ENCODE results near the gene EPHB2. TPM values are rescaled to one million over a fixed set of nuclear protein-coding genes. Genes with fewer than 3 reads are reported as not detected.

Gene EPHB2
- total and polyA plus RNA-seq, 8 donors, result 0.13 to 88.1 (median 2.6) TPM; not detected in 1

DNA sequence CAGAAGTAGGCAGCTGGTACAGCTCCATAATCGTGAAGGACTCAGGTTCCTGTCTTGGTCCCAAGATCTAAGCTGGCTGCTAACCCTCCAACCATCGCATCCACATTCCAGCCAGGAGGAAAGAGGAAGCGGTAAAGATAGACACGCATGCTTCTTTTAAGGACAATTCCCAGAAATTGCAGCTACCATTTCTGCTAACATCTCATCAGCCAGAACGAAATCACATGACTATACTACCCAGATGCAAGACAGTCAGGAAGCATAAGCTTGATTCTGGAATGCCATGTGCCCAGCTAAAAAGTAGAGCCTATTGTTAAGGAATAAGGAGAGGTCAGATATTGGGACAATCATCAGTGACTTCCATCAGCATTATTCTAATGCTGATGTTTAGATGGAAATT lies 110.4 kb downstream of the EPHB2 start:
- Histone ChIP-seq H3K4me3 (no peak overlapping the region), H3K27ac (no peak overlapping the region), H3K27me3 (peaks cover 0 to 6% (median 0%) of the 10 kb centered on the region in 3 donors), H3K36me3 (no peaks in the 10 kb centered on the region), H3K9me3 (no peaks in the 10 kb centered on the region), H3K4me1 (peaks cover 0 to 3% (median 1%) of the 10 kb centered on the region in 4 donors)
- DNase-seq, result no peak
- 57 to 70% (median 62%) methylated on average over 5 of the region's 5 CpGs for WGBS, 5 donors
- TF ChIP-seq EP300 (IDR thresholded peaks at IDR 0.05) (no peak), POLR2AphosphoS5 (IDR thresholded peaks at IDR 0.05) (no peak)
- TF ChIP-seq, protein P1, sequence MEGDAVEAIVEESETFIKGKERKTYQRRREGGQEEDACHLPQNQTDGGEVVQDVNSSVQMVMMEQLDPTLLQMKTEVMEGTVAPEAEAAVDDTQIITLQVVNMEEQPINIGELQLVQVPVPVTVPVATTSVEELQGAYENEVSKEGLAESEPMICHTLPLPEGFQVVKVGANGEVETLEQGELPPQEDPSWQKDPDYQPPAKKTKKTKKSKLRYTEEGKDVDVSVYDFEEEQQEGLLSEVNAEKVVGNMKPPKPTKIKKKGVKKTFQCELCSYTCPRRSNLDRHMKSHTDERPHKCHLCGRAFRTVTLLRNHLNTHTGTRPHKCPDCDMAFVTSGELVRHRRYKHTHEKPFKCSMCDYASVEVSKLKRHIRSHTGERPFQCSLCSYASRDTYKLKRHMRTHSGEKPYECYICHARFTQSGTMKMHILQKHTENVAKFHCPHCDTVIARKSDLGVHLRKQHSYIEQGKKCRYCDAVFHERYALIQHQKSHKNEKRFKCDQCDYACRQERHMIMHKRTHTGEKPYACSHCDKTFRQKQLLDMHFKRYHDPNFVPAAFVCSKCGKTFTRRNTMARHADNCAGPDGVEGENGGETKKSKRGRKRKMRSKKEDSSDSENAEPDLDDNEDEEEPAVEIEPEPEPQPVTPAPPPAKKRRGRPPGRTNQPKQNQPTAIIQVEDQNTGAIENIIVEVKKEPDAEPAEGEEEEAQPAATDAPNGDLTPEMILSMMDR (IDR thresholded peaks at IDR 0.05), result no peak
- intact Hi-C loops (cut with DNase I; ENCODE audit: low total_unique reads), result no loop called here

DNA sequence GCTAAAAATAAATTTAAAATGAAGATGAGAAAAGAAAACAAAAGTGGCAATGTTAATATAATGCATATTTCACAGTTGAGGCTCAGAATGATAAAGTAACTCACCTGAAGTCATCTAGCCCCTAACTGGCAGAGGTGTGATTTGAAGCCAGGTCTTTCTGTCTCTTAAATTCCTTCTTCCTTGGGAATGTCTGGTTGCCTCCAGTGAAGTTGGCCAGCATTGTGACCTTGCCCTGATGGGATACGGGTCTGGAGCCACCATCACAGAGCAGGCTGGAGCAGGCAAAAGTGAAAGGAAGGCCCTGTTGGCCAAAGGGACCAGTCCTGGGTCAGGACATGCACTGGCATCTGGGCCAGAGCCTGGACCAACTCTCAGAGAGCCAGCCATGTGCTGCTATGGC lies 111.7 kb downstream of the EPHB2 start:
- Histone ChIP-seq H3K4me3 (no peak overlapping the region), H3K9me3 (no peaks in the 10 kb centered on the region), H3K27me3 (peaks cover 0 to 6% (median 0%) of the 10 kb centered on the region in 3 donors), H3K36me3 (no peaks in the 10 kb centered on the region), H3K4me1 (peaks cover 3 to 17% (median 14%) of the 10 kb centered on the region in 4 donors), H3K27ac (no peak overlapping the region)
- no peak for TF ChIP-seq POLR2AphosphoS5 (IDR thresholded peaks at IDR 0.05)
- TF ChIP-seq EP300 (IDR thresholded peaks at IDR 0.05), result no peak
- TF ChIP-seq POLR2A (IDR thresholded peaks at IDR 0.05), result no peak
- TF ChIP-seq, protein P1 (IDR thresholded peaks at IDR 0.05), result no peak
- 70 to 97% (median 83%) methylated on average over 1 of the region's 1 CpG for WGBS, 5 donors
- intact Hi-C loops (cut with DNase I; ENCODE audit: low total_unique reads), result no loop called here
- no peak for DNase-seq

DNA sequence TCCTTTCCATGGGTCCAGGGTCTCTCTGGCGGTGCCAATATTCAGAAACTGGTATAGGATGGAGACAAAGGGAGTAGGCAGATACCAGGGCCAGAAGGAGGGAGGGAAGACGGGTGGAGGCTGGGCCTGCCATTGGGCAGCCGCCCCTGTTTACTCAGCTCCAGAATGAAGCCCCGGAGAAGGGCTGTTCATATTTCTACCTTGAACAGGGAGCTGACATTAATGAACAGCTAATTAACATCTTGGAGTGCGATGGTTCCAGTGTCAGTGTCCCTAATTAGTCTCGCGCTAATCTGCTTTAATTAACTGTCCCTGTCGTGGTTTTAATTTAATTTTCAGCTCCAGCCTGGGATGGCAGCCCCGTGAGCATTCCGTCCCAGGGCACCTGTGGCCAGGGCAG lies 113.8 kb downstream of the EPHB2 start:
- Histone ChIP-seq H3K9me3 (no peaks in the 10 kb centered on the region), H3K27ac (no peak overlapping the region), H3K27me3 (peaks cover 0 to 8% (median 0%) of the 10 kb centered on the region in 3 donors), H3K4me3 (no peak overlapping the region), H3K36me3 (no peaks in the 10 kb centered on the region), H3K4me1 (peaks cover 3 to 19% (median 16%) of the 10 kb centered on the region in 4 donors)
- no peak for DNase-seq
- WGBS, 5 donors, result 76 to 86% (median 79%) methylated on average over 10 of the region's 10 CpGs
- TF ChIP-seq, protein P1 (IDR thresholded peaks at IDR 0.05), result no peak
- TF ChIP-seq POLR2AphosphoS5 (IDR thresholded peaks at IDR 0.05) (no peak), EP300 (IDR thresholded peaks at IDR 0.05) (no peak), POLR2A (IDR thresholded peaks at IDR 0.05) (no peak)
- intact Hi-C loops (cut with DNase I; ENCODE audit: low total_unique reads), result no loop called here

DNA sequence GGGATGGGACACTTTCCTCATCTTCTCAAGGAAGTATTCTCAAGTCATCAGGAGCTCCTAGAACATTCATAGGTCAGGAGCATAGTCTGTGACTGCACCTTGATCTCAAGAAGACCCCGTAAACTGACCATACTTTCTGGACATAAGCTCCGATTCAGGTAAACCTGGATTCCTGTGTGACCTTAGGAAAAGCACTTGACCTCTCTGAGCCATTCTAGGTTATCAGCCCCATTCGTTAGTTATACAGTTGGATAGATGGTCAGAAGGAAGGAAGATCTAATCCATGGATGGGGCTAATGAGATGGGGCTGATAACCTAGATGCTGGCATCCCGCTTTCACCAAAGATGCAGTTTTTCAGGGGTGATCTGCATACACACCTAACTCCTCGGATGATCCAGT lies 114.3 kb downstream of the EPHB2 start:
- DNase-seq, result no peak
- Histone ChIP-seq H3K4me3 (no peak overlapping the region), H3K9me3 (no peaks in the 10 kb centered on the region), H3K4me1 (peaks cover 3 to 19% (median 16%) of the 10 kb centered on the region in 4 donors), H3K27ac (no peak overlapping the region), H3K36me3 (no peaks in the 10 kb centered on the region), H3K27me3 (peaks cover 0 to 4% (median 0%) of the 10 kb centered on the region in 3 donors)
- intact Hi-C loops (cut with DNase I; ENCODE audit: low total_unique reads), result no loop called here
- TF ChIP-seq EP300 (IDR thresholded peaks at IDR 0.05) (no peak), POLR2AphosphoS5 (IDR thresholded peaks at IDR 0.05) (no peak), POLR2A (IDR thresholded peaks at IDR 0.05) (no peak)
- TF ChIP-seq, protein P1 (IDR thresholded peaks at IDR 0.05), result no peak
- WGBS, 5 donors, result 86 to 95% (median 90%) methylated on average over 5 of the region's 5 CpGs
